A673 (cell line): ENCODE measurements around the gene CYP2J2. TPM values are rescaled to one million over a fixed set of nuclear protein-coding genes. Genes with fewer than 3 reads are reported as not detected.

Experiments used
- BruUV-seq: library from RNA; stranded (reverse); fragments of 400-500 nt; replicated peaks from 2 replicates; lab custom pipeline; 2021; lab: Mats Ljungman, UMichigan
- CTCF ChIA-PET: fragments of 300-600 bp; sonication (Branson Sonifier 250); formaldehyde crosslinking; loops from one replicate; lab custom pipeline; 2022; ENCODE audit warnings: antibody characterized with exemption; lab: Charles Lee
- POLR2A ChIA-PET: fragments of 300-600 bp; sonication (Branson Sonifier 250); formaldehyde crosslinking; loops from one replicate; lab custom pipeline; 2022; ENCODE audit warnings: antibody characterized with exemption; ENCODE audit not compliant: low non-redundant PET; lab: Charles Lee
- DNase-seq: peaks from one replicate; pipeline ENCODE4 v3.0.0-alpha.2; 2015; ENCODE audit warnings: low spot score
- H3K27ac ChIP-seq: fragments of 200-600 bp; sonication (generic); 2 replicates; pipeline ENCODE4 v1.5.1; 2016; ENCODE audit warnings: mixed run types, low read depth, mild to moderate bottlenecking, mixed read lengths, antibody characterized with exemption, low read length; ENCODE audit not compliant: poor library complexity, severe bottlenecking
- H3K27me3 ChIP-seq: fragments of 200-600 bp; sonication (generic); replicated peaks from 2 replicates; pipeline ENCODE4 v1.6.1; 2017; ENCODE audit warnings: mixed run types, low read depth, mild to moderate bottlenecking, mixed read lengths, antibody characterized with exemption, low read length; ENCODE audit not compliant: insufficient read depth, poor library complexity
- H3K36me3 ChIP-seq: fragments of 200-600 bp; sonication (generic); 2 replicates; pipeline ENCODE4 v1.6.1; 2016; ENCODE audit warnings: mixed run types, mild to moderate bottlenecking, mixed read lengths, antibody characterized with exemption, low read length; ENCODE audit not compliant: insufficient read depth, poor library complexity, severe bottlenecking
- H3K4me1 ChIP-seq: fragments of 200-600 bp; sonication (generic); 2 replicates; pipeline ENCODE4 v1.6.1; 2017; ENCODE audit warnings: mixed run types, mild to moderate bottlenecking, mixed read lengths, antibody characterized with exemption, low read length; ENCODE audit not compliant: insufficient read depth, poor library complexity, severe bottlenecking
- H3K4me3 ChIP-seq: fragments of 200-600 bp; sonication (generic); 2 replicates; pipeline ENCODE4 v1.5.1; 2016; ENCODE audit warnings: low read depth, mixed run types, mild to moderate bottlenecking, mixed read lengths, low read length; ENCODE audit not compliant: poor library complexity, severe bottlenecking
- H3K9me3 ChIP-seq: fragments of 200-600 bp; sonication (generic); 2 replicates; pipeline ENCODE4 v1.6.1; 2016; ENCODE audit warnings: mixed run types, low read depth, mild to moderate bottlenecking, mixed read lengths, antibody characterized with exemption, low read length; ENCODE audit not compliant: poor library complexity, severe bottlenecking
- EZH2 ChIP-seq: fragments of 200-600 bp; sonication (generic); IDR thresholded peaks from 2 replicates; pipeline ENCODE4 v1.6.1; 2017; ENCODE audit warnings: borderline replicate concordance, low read depth, mild to moderate bottlenecking, mixed read lengths, antibody characterized with exemption, low read length; ENCODE audit not compliant: poor library complexity, severe bottlenecking
- intact Hi-C: fragments of 100-400 bp; cut with micrococcal nuclease; formaldehyde crosslinking; loops from one replicate; pipeline ENCODE4 v1.10.0; 2022; ENCODE audit not compliant: unreplicated experiment
- total RNA-seq: library from RNA; stranded (reverse); gene quantifications from 2 replicates; pipeline ENCODE4 v1.2.3, GENCODE V29; 2021
- TF ChIP-seq, protein P1 (sequence below): fragments of 300-800, 200-600 bp; sonication (generic); conservative IDR thresholded peaks from 2 replicates; pipeline ENCODE4 v1.5.1; 2017; ENCODE audit warnings: low read depth, mild to moderate bottlenecking, antibody characterized with exemption, low read length, moderate library complexity, mixed read lengths

CYP2J2 gene
- total RNA-seq, 1 experiment from 2014 or later, result 1.9 TPM

DNA sequence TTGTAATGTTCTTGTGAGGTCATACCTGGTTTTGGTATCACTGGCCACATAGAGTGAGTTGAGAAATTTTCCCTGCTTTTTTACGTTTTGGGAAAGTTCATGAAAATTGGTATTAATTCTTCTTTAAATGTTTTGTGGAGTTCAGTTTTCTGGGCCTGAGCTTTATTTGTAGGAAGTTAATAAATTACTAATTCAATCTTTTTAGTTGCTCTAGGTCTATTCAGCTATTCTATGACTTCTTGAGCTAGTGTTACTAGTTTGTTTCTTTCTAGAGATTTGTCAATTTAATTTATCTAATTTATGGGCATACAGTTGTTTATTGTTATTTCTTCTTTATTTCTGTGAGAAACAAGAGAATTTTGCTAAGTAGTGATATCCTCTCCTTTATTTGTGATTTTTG is 74.5 kb downstream of the CYP2J2 start:
- peak overlapping the region; percentile 51 for H3K4me3 ChIP-seq
- ChIA-PET POLR2A (no interaction called here), CTCF (no interaction called here)
- no TSS peak for BruUV-seq
- H3K27ac ChIP-seq, result peak overlapping the region; percentile 99
- H3K9me3 ChIP-seq, result peaks cover 13% of the 10 kb centered on the region
- peaks cover 95% of the 10 kb centered on the region for H3K36me3 ChIP-seq
- H3K4me1 ChIP-seq, result peaks cover 12% of the 10 kb centered on the region
- TF ChIP-seq EZH2, result no peak
- TF ChIP-seq, protein P1, sequence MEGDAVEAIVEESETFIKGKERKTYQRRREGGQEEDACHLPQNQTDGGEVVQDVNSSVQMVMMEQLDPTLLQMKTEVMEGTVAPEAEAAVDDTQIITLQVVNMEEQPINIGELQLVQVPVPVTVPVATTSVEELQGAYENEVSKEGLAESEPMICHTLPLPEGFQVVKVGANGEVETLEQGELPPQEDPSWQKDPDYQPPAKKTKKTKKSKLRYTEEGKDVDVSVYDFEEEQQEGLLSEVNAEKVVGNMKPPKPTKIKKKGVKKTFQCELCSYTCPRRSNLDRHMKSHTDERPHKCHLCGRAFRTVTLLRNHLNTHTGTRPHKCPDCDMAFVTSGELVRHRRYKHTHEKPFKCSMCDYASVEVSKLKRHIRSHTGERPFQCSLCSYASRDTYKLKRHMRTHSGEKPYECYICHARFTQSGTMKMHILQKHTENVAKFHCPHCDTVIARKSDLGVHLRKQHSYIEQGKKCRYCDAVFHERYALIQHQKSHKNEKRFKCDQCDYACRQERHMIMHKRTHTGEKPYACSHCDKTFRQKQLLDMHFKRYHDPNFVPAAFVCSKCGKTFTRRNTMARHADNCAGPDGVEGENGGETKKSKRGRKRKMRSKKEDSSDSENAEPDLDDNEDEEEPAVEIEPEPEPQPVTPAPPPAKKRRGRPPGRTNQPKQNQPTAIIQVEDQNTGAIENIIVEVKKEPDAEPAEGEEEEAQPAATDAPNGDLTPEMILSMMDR, result no peak
- no peaks in the 10 kb centered on the region for H3K27me3 ChIP-seq
- DNase-seq, result no peak
- intact Hi-C loops, result no loop called here

DNA sequence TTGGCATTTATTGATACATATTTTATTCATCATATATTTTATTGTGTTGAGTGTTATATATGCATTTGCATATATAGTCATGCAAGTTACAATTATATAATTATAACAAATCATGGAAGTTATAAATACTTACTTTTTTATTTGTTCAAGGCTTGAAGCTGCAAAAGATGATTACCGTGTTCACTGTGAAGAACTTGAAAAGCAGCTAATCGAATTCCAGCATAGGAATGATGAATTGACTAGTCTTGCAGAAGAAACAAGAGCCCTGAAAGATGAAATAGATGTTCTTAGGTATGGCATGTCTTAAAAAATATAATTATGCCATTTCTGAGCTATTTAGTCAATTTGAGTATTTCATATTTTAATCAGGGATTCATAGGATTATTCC is 79.7 kb downstream of the CYP2J2 start:
- POLR2A ChIA-PET, result no interaction called here
- H3K4me1 ChIP-seq, result peaks cover 35% of the 10 kb centered on the region
- intact Hi-C loops, result loop anchor here (2.0 kb wide), 1 partner anchor 78 kb away; no protein-coding TSS in a partner anchor
- BruUV-seq, result no TSS peak
- DNase-seq, result peak; percentile 80
- H3K36me3 ChIP-seq, result peaks cover 78% of the 10 kb centered on the region
- H3K4me3 ChIP-seq, result peak overlapping the region; percentile 51
- no peak for TF ChIP-seq EZH2
- TF ChIP-seq, protein P1, result no peak
- no peaks in the 10 kb centered on the region for H3K9me3 ChIP-seq
- H3K27me3 ChIP-seq, result no peaks in the 10 kb centered on the region
- CTCF ChIA-PET, result no interaction called here
- H3K27ac ChIP-seq, result peak overlapping the region; percentile 99

DNA sequence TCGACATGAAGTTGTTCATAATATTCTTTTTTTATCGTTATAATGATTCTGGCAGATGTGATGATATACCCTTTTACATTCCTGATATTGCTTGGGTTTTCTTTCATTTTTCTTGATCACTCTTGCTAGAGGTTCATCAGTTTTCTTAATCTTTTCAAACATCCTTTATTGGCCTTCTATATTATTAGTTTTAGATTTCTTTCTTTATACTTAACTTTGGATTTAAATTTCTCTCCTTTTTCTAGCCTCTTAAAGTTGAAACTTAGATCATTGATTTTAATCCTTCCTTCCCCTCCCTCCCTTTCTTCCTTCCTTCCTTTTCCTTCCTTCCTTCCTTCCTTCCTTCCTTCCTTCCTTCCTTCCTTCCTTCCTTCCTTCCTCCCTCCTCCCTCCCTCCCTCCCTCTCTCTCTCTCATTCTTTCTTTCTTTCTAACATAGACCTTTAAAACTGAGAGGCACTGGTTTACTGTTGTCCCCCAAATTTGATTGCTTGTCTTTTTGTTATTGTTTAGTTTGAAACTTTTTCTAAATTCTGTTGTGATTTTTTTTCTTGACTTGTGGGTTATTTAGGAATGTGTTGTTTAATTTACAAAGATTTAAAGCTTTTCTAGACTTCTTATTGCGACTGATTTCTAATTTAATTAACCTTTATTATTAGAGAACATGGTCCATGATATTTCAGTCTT is 80.2 kb downstream of the CYP2J2 start:
- peak overlapping the region; percentile 100 for H3K27ac ChIP-seq
- CTCF ChIA-PET, result no interaction called here
- BruUV-seq, result no TSS peak

More for the DNA sequence above, 80.2 kb downstream of the CYP2J2 start:
- H3K4me1 ChIP-seq, result peaks cover 39% of the 10 kb centered on the region
- H3K36me3 ChIP-seq, result peaks cover 78% of the 10 kb centered on the region
- TF ChIP-seq, protein P1, result no peak
- no peak for TF ChIP-seq EZH2
- peak; percentile 84 for DNase-seq
- POLR2A ChIA-PET, result no interaction called here
- no peaks in the 10 kb centered on the region for H3K9me3 ChIP-seq
- H3K4me3 ChIP-seq, result peak overlapping the region; percentile 51
- intact Hi-C loops, result loop anchor here (2.0 kb wide), 1 partner anchor 78 kb away; no protein-coding TSS in a partner anchor
- H3K27me3 ChIP-seq, result no peaks in the 10 kb centered on the region
